ENCODE results near the gene LONRF3.

Gene LONRF3

DNA sequence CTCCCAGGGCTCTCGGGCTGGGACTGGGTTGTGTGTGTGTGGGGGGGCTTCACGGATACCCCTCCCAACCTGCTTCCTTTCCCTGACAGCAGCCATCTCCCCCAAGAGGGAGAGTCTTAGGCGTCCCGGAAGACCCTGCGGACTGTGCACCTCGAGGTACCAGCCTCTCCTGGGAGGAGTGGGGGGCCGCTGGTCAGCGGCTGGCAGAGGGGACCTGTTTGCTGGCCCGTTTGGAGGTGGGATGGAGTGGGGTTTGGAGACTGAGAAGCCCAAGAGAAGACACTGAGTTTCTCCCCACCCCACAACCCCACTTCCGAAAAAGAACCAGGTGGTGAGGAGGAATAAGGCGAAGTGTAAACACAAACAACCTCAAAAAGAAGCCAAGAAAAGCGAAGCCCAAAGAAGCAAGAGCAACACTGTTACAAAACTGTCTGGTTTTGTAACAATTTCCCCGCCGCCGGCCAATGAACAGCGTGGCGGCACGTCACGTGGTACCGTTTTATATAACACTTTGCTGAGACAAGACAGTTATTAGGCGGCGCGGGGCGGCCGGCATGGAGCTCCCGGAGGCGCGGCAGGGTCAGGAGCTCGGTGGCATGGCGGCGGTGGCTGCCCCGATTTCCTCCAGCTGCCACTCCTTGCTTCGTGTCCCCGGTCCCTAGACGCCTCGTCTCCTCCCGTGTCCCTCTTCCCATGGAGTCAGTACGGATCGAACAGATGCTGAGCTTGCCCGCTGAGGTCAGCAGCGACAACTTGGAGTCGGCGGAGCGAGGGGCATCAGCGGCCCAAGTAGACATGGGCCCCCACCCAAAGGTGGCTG, at the start of gene LONRF3:
Gene LONRF3, plus strand, starts transcription at position 531 of the 820 bp plus-strand sequence. Its CDS starts 163 bp downstream, at position 694.
- DNase-seq (ENCODE audit: low read depth): no peak
- peak within 1 kb of the TSS; percentile 15 for H3K4me3 ChIP-seq (ENCODE audit: low read depth, low read length)
- TF ChIP-seq, protein P1, sequence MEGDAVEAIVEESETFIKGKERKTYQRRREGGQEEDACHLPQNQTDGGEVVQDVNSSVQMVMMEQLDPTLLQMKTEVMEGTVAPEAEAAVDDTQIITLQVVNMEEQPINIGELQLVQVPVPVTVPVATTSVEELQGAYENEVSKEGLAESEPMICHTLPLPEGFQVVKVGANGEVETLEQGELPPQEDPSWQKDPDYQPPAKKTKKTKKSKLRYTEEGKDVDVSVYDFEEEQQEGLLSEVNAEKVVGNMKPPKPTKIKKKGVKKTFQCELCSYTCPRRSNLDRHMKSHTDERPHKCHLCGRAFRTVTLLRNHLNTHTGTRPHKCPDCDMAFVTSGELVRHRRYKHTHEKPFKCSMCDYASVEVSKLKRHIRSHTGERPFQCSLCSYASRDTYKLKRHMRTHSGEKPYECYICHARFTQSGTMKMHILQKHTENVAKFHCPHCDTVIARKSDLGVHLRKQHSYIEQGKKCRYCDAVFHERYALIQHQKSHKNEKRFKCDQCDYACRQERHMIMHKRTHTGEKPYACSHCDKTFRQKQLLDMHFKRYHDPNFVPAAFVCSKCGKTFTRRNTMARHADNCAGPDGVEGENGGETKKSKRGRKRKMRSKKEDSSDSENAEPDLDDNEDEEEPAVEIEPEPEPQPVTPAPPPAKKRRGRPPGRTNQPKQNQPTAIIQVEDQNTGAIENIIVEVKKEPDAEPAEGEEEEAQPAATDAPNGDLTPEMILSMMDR (IDR thresholded peaks at IDR 0.05; ENCODE audit: low read depth, low read length, missing control alignments): no peak
- in situ Hi-C loops (cut with HindIII; ENCODE audit: low sequenced_read_pairs): no loop called here

DNA sequence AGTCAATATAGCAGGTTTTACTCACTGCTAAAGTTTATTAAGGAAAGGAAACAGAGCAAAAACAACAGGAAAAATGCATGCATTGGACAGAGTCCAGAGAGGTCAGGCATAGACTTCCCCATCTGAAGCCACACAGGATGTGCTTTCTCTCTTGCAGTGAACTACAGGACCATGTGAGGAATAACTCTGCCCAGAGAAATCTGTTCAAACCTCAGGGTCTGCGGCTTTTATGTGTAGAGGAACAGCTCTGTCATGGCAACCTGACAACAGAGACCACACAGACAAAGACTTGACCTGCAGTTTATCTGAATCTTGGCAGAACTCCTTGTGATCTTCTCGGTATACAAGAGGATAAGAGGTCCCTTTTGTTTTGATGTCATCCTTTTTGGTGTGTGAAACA, 46.3 kb upstream of the LONRF3 start:
- no peak for DNase-seq (ENCODE audit: low read depth)
- H3K4me3 ChIP-seq (ENCODE audit: low read depth, low read length): no peak overlapping the region
- in situ Hi-C loops (cut with HindIII; ENCODE audit: low sequenced_read_pairs): no loop called here
- TF ChIP-seq, protein P1 (IDR thresholded peaks at IDR 0.05; ENCODE audit: low read depth, low read length, missing control alignments): no peak

DNA sequence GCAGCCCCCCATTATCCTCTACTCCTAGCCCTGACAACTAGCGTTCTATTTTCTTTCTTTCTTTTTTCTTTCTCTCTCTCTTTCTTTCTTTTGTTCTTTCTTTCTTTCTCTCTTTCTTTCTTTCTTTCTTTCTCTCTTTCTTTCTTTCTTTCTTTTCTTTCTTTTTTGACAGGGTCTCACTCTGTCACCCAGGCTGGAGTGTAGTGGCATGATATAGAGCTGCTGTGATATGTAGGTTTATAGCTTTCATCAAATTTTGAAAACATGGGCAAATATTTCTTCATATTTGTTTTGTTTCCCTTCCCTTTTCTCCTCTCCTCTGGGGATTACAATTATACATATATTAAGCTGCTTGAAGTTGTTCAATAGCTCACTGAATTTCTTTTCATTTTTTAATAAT, 39.1 kb upstream of the LONRF3 start:
- in situ Hi-C loops (cut with HindIII; ENCODE audit: low sequenced_read_pairs): no loop called here
- TF ChIP-seq, protein P1 (IDR thresholded peaks at IDR 0.05; ENCODE audit: low read depth, low read length, missing control alignments): no peak
- no peak for DNase-seq (ENCODE audit: low read depth)
- no peak overlapping the region for H3K4me3 ChIP-seq (ENCODE audit: low read depth, low read length)

DNA sequence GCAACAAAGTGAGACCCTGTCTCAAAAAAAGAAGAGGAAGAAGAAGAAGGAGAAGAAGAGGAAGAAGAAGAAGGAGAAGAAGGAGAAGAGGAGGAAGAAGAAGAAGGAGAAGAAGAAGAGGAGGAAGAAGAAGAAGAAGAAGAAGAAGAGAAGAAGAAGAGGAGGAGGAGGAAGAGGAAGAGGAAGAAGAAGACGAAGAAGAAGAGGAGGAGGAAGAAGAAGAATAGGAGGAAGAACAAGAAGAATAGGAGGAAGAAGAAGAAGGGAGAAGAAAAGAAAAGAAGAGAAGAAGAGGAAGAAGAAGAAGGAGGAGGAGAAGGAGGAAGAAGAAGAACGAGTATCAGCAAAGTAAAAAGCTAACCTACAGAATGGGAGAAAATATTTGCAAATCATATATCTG, 33.3 kb upstream of the LONRF3 start:
- no peak overlapping the region for H3K4me3 ChIP-seq (ENCODE audit: low read depth, low read length)
- no peak for DNase-seq (ENCODE audit: low read depth)
- in situ Hi-C loops (cut with HindIII; ENCODE audit: low sequenced_read_pairs): no loop called here
- TF ChIP-seq, protein P1 (IDR thresholded peaks at IDR 0.05; ENCODE audit: low read depth, low read length, missing control alignments): no peak

DNA sequence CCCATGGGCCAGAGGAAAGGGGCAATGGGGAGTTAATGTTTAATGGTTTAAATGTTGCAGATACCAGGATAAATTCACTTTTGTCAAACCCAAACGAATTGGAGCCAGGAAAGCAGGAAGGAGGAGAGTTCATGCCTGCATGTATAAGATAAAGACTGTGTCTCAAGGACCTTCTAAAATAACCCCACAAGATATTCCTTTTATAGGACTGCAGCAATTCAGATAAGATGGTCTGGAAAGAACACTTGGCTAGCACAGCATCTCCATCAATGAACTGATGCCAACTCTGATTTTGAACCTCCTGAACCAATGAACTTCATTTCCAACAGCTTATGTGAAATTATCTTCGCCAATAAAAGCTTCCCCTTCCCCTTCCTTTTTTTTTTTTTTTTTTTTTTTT, 31.3 kb upstream of the LONRF3 start:
- in situ Hi-C loops (cut with HindIII; ENCODE audit: low sequenced_read_pairs): no loop called here
- no peak overlapping the region for H3K4me3 ChIP-seq (ENCODE audit: low read depth, low read length)
- DNase-seq (ENCODE audit: low read depth): no peak
- TF ChIP-seq, protein P1 (IDR thresholded peaks at IDR 0.05; ENCODE audit: low read depth, low read length, missing control alignments): no peak

DNA sequence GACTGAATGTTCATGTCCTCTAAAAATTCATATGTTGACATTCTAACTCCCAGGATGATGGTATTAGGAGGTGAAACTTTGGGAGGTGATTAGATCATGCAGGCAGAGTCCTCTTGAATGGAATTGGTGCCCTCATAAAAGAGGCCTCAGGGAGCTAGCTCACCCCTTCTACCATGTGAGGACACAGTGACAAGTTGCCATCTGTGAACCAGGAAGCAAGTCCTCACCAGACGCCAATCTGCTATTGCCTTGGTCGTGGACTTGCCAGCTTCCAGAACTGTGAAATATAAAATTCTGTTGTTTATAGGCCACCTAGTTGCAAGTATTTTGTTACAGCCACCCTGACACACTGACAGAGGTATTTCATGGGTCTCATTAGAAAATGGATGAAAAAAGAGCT, 28.5 kb upstream of the LONRF3 start:
- no peak for DNase-seq (ENCODE audit: low read depth)
- TF ChIP-seq, protein P1 (IDR thresholded peaks at IDR 0.05; ENCODE audit: low read depth, low read length, missing control alignments): no peak
- in situ Hi-C loops (cut with HindIII; ENCODE audit: low sequenced_read_pairs): no loop called here
- no peak overlapping the region for H3K4me3 ChIP-seq (ENCODE audit: low read depth, low read length)
